Heart left ventricle (tissue), 16 donors: ENCODE measurements around the gene GDPD4. TPM values are rescaled to one million over a fixed set of nuclear protein-coding genes. Genes with fewer than 3 reads are reported as not detected.

Source experiments
- ATAC-seq, 4 donors: fragments of 200-7000 bp; cut with Tn5 transposase; one replicate each; pipeline ENCODE4 v1.9.1; 2020 to 2022; ENCODE audit warnings: moderate library complexity in 4 of 4, mild to moderate bottlenecking in 3 of 4, moderate number of reproducible peaks in 1 of 4
- DNase-seq, 5 donors: peaks; one replicate each; pipeline ENCODE4 v3.0.0-alpha.2; 2020
- H3K27ac ChIP-seq, 12 donors: fragments of 200-600 bp; sonication (generic) in 4 of 12; one replicate each; pipeline versions ENCODE4 v1.5.0 to v1.8.0; 2016 to 2022; ENCODE audit warnings: mild to moderate bottlenecking in 2 of 12
- H3K27me3 ChIP-seq, 9 donors: fragments of 200-600 bp; sonication (generic) in 2 of 9; one replicate each; pipeline versions ENCODE4 v1.5.1 to v1.8.0; 2016 to 2022; ENCODE audit warnings: mild to moderate bottlenecking in 3 of 9
- H3K36me3 ChIP-seq, 9 donors: fragments of 200-600 bp; sonication (generic) in 2 of 9; one replicate each; pipeline versions ENCODE4 v1.5.0 to v1.8.0; 2018 to 2022; ENCODE audit warnings: mild to moderate bottlenecking in 2 of 9
- H3K4me1 ChIP-seq, 12 donors: fragments of 200-600 bp; sonication (generic) in 4 of 12; one replicate each; pipeline versions ENCODE4 v1.5.0 to v1.8.0; 2016 to 2022; ENCODE audit warnings: mild to moderate bottlenecking in 3 of 12
- H3K4me3 ChIP-seq, 12 donors: fragments of 200-600 bp; sonication (generic) in 4 of 12; one replicate each; pipeline versions ENCODE4 v1.5.0 to v1.8.0; 2017 to 2022; ENCODE audit warnings: mild to moderate bottlenecking in 9 of 12, moderate library complexity in 4 of 12
- H3K9me3 ChIP-seq, 12 donors: fragments of 200-600 bp; sonication (generic) in 4 of 12; one replicate each; pipeline versions ENCODE4 v1.5.0 to v1.8.0; 2016 to 2022; ENCODE audit warnings: mild to moderate bottlenecking in 1 of 12
- CTCF ChIP-seq, 12 donors: fragments of 200-600 bp; sonication (generic) in 4 of 12; IDR thresholded peaks; one replicate each; pipeline versions ENCODE4 v1.5.0 to v1.8.0; 2018 to 2022; ENCODE audit warnings: antibody characterized with exemption in 12 of 12, mild to moderate bottlenecking in 5 of 12
- POLR2A ChIP-seq, 2 donors: fragments of 450-650 bp; IDR thresholded peaks; one replicate each; pipeline ENCODE4 v1.6.1; 2017; ENCODE audit warnings: antibody characterized with exemption in 2 of 2, mild to moderate bottlenecking in 2 of 2, moderate library complexity in 2 of 2
- WGBS, 4 donors: extraction: QIAGEN DNeasy Blood & Tissue Kit in 2 of 4; methylation state at CpG; one replicate each; pipeline versions ENCODE4 v1.1.5 to v1.1.7; 2013 to 2018; 5-methylcytosine and 5-hydroxymethylcytosine counted together
- intact Hi-C, 10 donors: fragments of 100-400 bp; cut with DNase I; formaldehyde crosslinking; loops; one replicate each; pipeline versions ENCODE4 v1.11.1 to v1.14.2; 2022
- polyA plus RNA-seq, 2 donors: library from polyadenylated mRNA; stranded (reverse); fragments of 200-250 nt; gene quantifications; one replicate each; pipeline ENCODE4 v1.2.3, GENCODE V29; 2013
- total RNA-seq, 9 donors: library from RNA; depleted of rRNA in 2 of 9; stranded (reverse); fragments of >200 nt in 2 of 9; fragmentation: NEBNext Ultra II Directional in 3 of 9; extraction: Animal tissue kit (Norgen Biotek cat#: 25700) in 3 of 9; gene quantifications; one replicate each; pipeline versions ENCODE4 v1.1.0 to v1.2.4, GENCODE V29; 2016 to 2023
- donor health status: ischemic (EF 13 %, LVEDD 7.1; RV severe dilation, severe dysfunction).
- donor health status: healthy with polysubstance abuse.
- donor health status: DM: no; HTN: yes; CAD: no.
- donor health status: DM: no; HTN: no; CAD: no.
- donor health status: ischemic (EF 25% LVEDD 6.9; RV normal size, moderate dysfunction).
- donor health status: ischemic (EF 25% LVEDD 5.7; RV mildly dilated, moderate dysfunction).
- donor health status: healthy.
- donor health status: DM: yes; HTN: yes; CAD: no.
- donor health status: ischemic (EF 35%, LVEDD 5.7; RV mildly dilated, moderate dysfunction).
- donor health status: nonischemic (EF 11% LVEDD 7.7; RV severe dilation, severe dysfunction).
- donor health status: DM: yes; HTN: yes; CAD: no.
- donor health status: PGD.
- donor health status: ischemic (EF 29% LVEDD 5.4; RV normal size, mild dysfunction).
- donor health status: nonischemic (EF 23%, LVEDD 6.1; RV moderate dilation, normal function).

Gene GDPD4
- total and polyA plus RNA-seq, 11 donors, result 0.19 TPM; not detected in 10

- no peak for DNase-seq
- ATAC-seq, result no peak
- intact Hi-C loops, result no loop called here
- H3K36me3 ChIP-seq, result no peaks in the 10 kb centered on the region
- peaks cover 0 to 9% (median 0%) of the 10 kb centered on the region in 9 donors for H3K27me3 ChIP-seq
- no peaks in the 10 kb centered on the region for H3K4me1 ChIP-seq
- peaks cover 0 to 22% (median 0%) of the 10 kb centered on the region in 12 donors for H3K9me3 ChIP-seq
- TF ChIP-seq POLR2A (IDR thresholded peaks at IDR 0.05) (no peak), CTCF (IDR thresholded peaks at IDR 0.05) (no peak)
- H3K4me3 ChIP-seq, result no peak overlapping the region
- WGBS, 4 donors, result 69 to 77% (median 73%) methylated on average over 3 of the region's 3 CpGs
- no peak overlapping the region for H3K27ac ChIP-seq
These were observed 52.1 kb downstream of the GDPD4 start for GRCh38 chr11:77249427-77249826.

- no peaks in the 10 kb centered on the region for H3K27me3 ChIP-seq
- peak overlapping the region in 1 of 12 donors; percentile 38 for H3K27ac ChIP-seq
- DNase-seq (no peak), ATAC-seq (peak in 1 of 4 donors; percentile 33)
- intact Hi-C loops, result no loop called here
- no peaks in the 10 kb centered on the region for H3K4me1 ChIP-seq
- 87 to 93% (median 91%) methylated on average over 7 of the region's 7 CpGs for WGBS, 4 donors
- H3K4me3 ChIP-seq, result no peak overlapping the region
- TF ChIP-seq CTCF (IDR thresholded peaks at IDR 0.05) (no peak), POLR2A (IDR thresholded peaks at IDR 0.05) (no peak)
- peaks cover 0 to 11% (median 0%) of the 10 kb centered on the region in 12 donors for H3K9me3 ChIP-seq
- H3K36me3 ChIP-seq, result no peaks in the 10 kb centered on the region
These were observed 57.0 kb downstream of the GDPD4 start for GRCh38 chr11:77244277-77245027.

DNA sequence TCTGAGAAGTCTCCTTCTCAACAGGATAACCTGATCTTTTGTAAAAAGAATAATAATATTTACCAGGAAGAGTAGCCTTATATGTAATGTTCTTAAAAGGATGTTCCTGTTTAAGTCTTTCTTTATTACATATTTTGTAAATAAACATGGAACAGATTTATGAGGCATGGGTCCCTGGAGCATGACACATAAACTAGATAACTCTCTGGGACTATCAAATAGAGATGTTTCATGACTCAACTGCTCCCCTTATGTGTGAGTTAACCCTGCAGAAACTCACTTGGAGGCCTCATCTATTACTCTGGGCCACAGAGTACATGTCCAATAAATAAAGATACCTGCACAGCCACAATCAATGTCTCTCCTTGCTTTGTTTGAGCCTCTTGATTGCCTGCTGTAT is 64.6 kb downstream of the GDPD4 start:
- Histone ChIP-seq H3K27me3 (peaks cover 0 to 6% (median 0%) of the 10 kb centered on the region in 9 donors), H3K9me3 (peaks cover 0 to 11% (median 0%) of the 10 kb centered on the region in 12 donors), H3K4me1 (no peaks in the 10 kb centered on the region), H3K27ac (no peak overlapping the region), H3K36me3 (no peaks in the 10 kb centered on the region), H3K4me3 (no peak overlapping the region)
- TF ChIP-seq POLR2A (IDR thresholded peaks at IDR 0.05), result no peak
- TF ChIP-seq CTCF (IDR thresholded peaks at IDR 0.05), result no peak
- intact Hi-C loops, result no loop called here
- DNase-seq (no peak), ATAC-seq (no peak)

- Histone ChIP-seq H3K36me3 (no peaks in the 10 kb centered on the region), H3K9me3 (no peaks in the 10 kb centered on the region), H3K27me3 (peaks cover 0 to 6% (median 0%) of the 10 kb centered on the region in 9 donors), H3K4me3 (no peak overlapping the region), H3K4me1 (no peaks in the 10 kb centered on the region), H3K27ac (no peak overlapping the region)
- DNase-seq, result no peak
- intact Hi-C loops, result no loop called here
- no peak for TF ChIP-seq CTCF (IDR thresholded peaks at IDR 0.05)
- no peak for TF ChIP-seq POLR2A (IDR thresholded peaks at IDR 0.05)
- no peak for ATAC-seq
- 80 to 90% (median 82%) methylated on average over 3 of the region's 3 CpGs for WGBS, 4 donors
These were observed 68.5 kb downstream of the GDPD4 start for GRCh38 chr11:77233011-77233410.
